Natural killer cell (primary cell): ENCODE data around the gene TRIM59. TPM values are rescaled to one million over a fixed set of nuclear protein-coding genes. Genes with fewer than 3 reads are reported as not detected.

Experiments used
- ATAC-seq, 3 donors: fragments of 150-1000 bp in 2 of 3; fragments of 200-7000 bp in 1 of 3; cut with Tn5 transposase; 1 replicate in 1 of 3; 2 replicates in 2 of 3; pipeline ENCODE4 v1.10.0; 2021; ENCODE audit warnings: mild to moderate bottlenecking in 2 of 3, moderate library complexity in 2 of 3
- DNase-seq, 2 donors: peaks; one replicate each; pipeline versions ENCODE4 v3.0.0 to v3.0.0-alpha.2; 2013 to 2021; ENCODE audit warnings: mixed read lengths in 1 of 2
- H3K27ac ChIP-seq: one replicate; pipeline ENCODE4 v1.5.1; 2013; ENCODE audit warnings: mild to moderate bottlenecking, low read length
- H3K27me3 ChIP-seq: one replicate; pipeline ENCODE4 v1.6.1; 2013; ENCODE audit warnings: low read length; ENCODE audit not compliant: control insufficient read depth, insufficient read depth
- H3K36me3 ChIP-seq: one replicate; pipeline ENCODE4 v1.6.1; 2013; ENCODE audit warnings: low read length; ENCODE audit not compliant: control insufficient read depth, insufficient read depth
- H3K4me1 ChIP-seq: one replicate; pipeline ENCODE4 v1.6.1; 2013; ENCODE audit warnings: low read length; ENCODE audit not compliant: control insufficient read depth, insufficient read depth
- H3K4me3 ChIP-seq: one replicate; pipeline ENCODE4 v1.5.1; 2013; ENCODE audit warnings: low read length
- H3K9me3 ChIP-seq: one replicate; pipeline ENCODE4 v1.6.1; 2013; ENCODE audit warnings: low read length; ENCODE audit not compliant: control insufficient read depth, insufficient read depth
- H3K27ac Mint-ChIP-seq, 2 donors: one replicate each; pipeline ENCODE4 v1.8.0; 2022; ENCODE audit warnings: mild to moderate bottlenecking in 2 of 2, mixed read lengths in 2 of 2, moderate library complexity in 1 of 2
- H3K27me3 Mint-ChIP-seq, 2 donors: one replicate each; pipeline ENCODE4 v1.8.0; 2022; ENCODE audit warnings: low read depth in 2 of 2, mixed read lengths in 2 of 2
- H3K36me3 Mint-ChIP-seq: one replicate; pipeline ENCODE4 v1.8.0; 2022; ENCODE audit warnings: mixed read lengths
- H3K4me1 Mint-ChIP-seq, 2 donors: one replicate each; pipeline ENCODE4 v1.8.0; 2022; ENCODE audit warnings: mixed read lengths in 2 of 2
- H3K4me3 Mint-ChIP-seq: one replicate; pipeline ENCODE4 v1.8.0; 2022; ENCODE audit warnings: mild to moderate bottlenecking, moderate library complexity, mixed read lengths
- H3K9me3 Mint-ChIP-seq, 2 donors: one replicate each; pipeline ENCODE4 v1.8.0; 2022; ENCODE audit warnings: mixed read lengths in 2 of 2
- CTCF ChIP-seq: fragments of 200-600 bp; IDR thresholded peaks from one replicate; pipeline ENCODE4 v1.8.0; 2022; ENCODE audit warnings: antibody characterized with exemption
- WGBS: methylation state at CpG from one replicate; pipeline ENCODE4 v1.1.7; 2013; ENCODE audit warnings: missing lambda C conversion rate; ENCODE audit not compliant: insufficient coverage; 5-methylcytosine and 5-hydroxymethylcytosine counted together
- intact Hi-C: fragments of 100-400 bp; cut with micrococcal nuclease; formaldehyde crosslinking; loops from one replicate; pipeline ENCODE4 v1.14.2; 2022
- total RNA-seq, 4 donors: library from RNA; stranded (reverse); fragments of 120-200 nt in 1 of 4; gene quantifications; one replicate each; pipeline versions ENCODE4 v1.2.3 to v1.2.4, GENCODE V29; 2013 to 2022

Gene TRIM59
- 10 to 100 TPM; 16.7 to 20.3 (median 17.9) TPM for total RNA-seq
- 18.3 TPM for total RNA-seq (2013)

GRCh38 chr3:160449636-160450598 lies at the start of gene TRIM59:
Gene TRIM59 (minus strand): TSS chr3:160449786. CDS start chr3:160439183, 10,603 bp downstream.
- intact Hi-C loops: loop anchor here (1.0 to 2.0 kb wide), 2 partner anchors 51 to 115 kb away; partner anchors contain the start of genes IFT80, KPNA4 and SMC4
- Mint-ChIP-seq H3K4me3 (peak within 1 kb of the TSS; percentile 99), H3K4me1 (peaks cover 29 to 30% of the 10 kb centered on the region in 2 donors), H3K27me3 (no peaks in the 10 kb centered on the region), H3K36me3 (no peaks in the 10 kb centered on the region), H3K27ac (peak within 1 kb of the TSS; percentile 94 to 99), H3K9me3 (no peaks in the 10 kb centered on the region)
- DNase-seq: peak; percentile 92 to 99
- TF ChIP-seq CTCF: no peak
- peaks cover 7% of the 10 kb centered on the region for H3K4me1 ChIP-seq
- peak; percentile 95 to 98 (median 96) for ATAC-seq
- H3K4me3 ChIP-seq: peak within 1 kb of the TSS; percentile 79
- H3K36me3 ChIP-seq: no peaks in the 10 kb centered on the region
- H3K27me3 ChIP-seq: no peaks in the 10 kb centered on the region
- 18% methylated on average over 71 of the region's 71 CpGs for WGBS
- H3K9me3 ChIP-seq: peaks cover 7% of the 10 kb centered on the region
- peak within 1 kb of the TSS; percentile 88 for H3K27ac ChIP-seq

- no peaks in the 10 kb centered on the region for H3K4me1 Mint-ChIP-seq
- Histone ChIP-seq H3K27ac (no peak overlapping the region), H3K36me3 (peaks cover 25% of the 10 kb centered on the region), H3K4me3 (no peak overlapping the region), H3K27me3 (no peaks in the 10 kb centered on the region), H3K4me1 (no peaks in the 10 kb centered on the region), H3K9me3 (no peaks in the 10 kb centered on the region)
- intact Hi-C loops: no loop called here
- no peaks in the 10 kb centered on the region for H3K27me3 Mint-ChIP-seq
- ATAC-seq (peak in 1 of 3 donors; percentile 22), DNase-seq (no peak)
- TF ChIP-seq CTCF: no peak
- H3K4me3 Mint-ChIP-seq: no peak overlapping the region
- H3K9me3 Mint-ChIP-seq: no peaks in the 10 kb centered on the region
- no peak overlapping the region for H3K27ac Mint-ChIP-seq
- WGBS: 100% methylated on average over 1 of the region's 1 CpG
- peaks cover 13% of the 10 kb centered on the region for H3K36me3 Mint-ChIP-seq
Measured at GRCh38 chr3:160498202-160498601, 48.6 kb upstream of the TRIM59 start.

- H3K27ac Mint-ChIP-seq: no peak overlapping the region
- intact Hi-C loops: no loop called here
- TF ChIP-seq CTCF: no peak
- H3K4me1 Mint-ChIP-seq: peaks cover 3 to 10% of the 10 kb centered on the region in 2 donors
- Histone ChIP-seq H3K4me1 (peaks cover 4% of the 10 kb centered on the region), H3K27me3 (no peaks in the 10 kb centered on the region), H3K36me3 (no peaks in the 10 kb centered on the region), H3K27ac (no peak overlapping the region), H3K4me3 (no peak overlapping the region), H3K9me3 (no peaks in the 10 kb centered on the region)
- no peaks in the 10 kb centered on the region for H3K9me3 Mint-ChIP-seq
- no peak overlapping the region for H3K4me3 Mint-ChIP-seq
- no peak for ATAC-seq
- no peaks in the 10 kb centered on the region for H3K36me3 Mint-ChIP-seq
- peaks cover under 1 to 4% of the 10 kb centered on the region in 2 donors for H3K27me3 Mint-ChIP-seq
- DNase-seq: no peak
Measured at GRCh38 chr3:160490166-160490565, 40.6 kb upstream of the TRIM59 start.
